GM12878 (cell line): ENCODE data around the gene LETM1. TPM values are rescaled to one million over a fixed set of nuclear protein-coding genes. Genes with fewer than 3 reads are reported as not detected.
A peak's percentile ranks its signal among the peaks of the same experiment; 100 is the strongest.

Source experiments
- ATAC-seq: fragments of 200-7000 bp; cut with Tn5 transposase; 3 replicates; pipeline ENCODE4 v1.9.1; 2020; ENCODE audit warnings: mild to moderate bottlenecking, moderate library complexity
- BruUV-seq: library from RNA; stranded (reverse); fragments of 400-500 nt; replicated peaks from 2 replicates; lab custom pipeline; 2021; lab: Mats Ljungman, UMichigan
- CTCF ChIA-PET: fragments of 300-600 bp; sonication (Branson Sonifier 250); formaldehyde crosslinking; extraction: SDS; loops from one replicate; lab custom pipeline; 2021; ENCODE audit warnings: inconsistent platforms; lab: Yijun Ruan, JAX
- POLR2A ChIA-PET: fragments of 350-600 bp; formaldehyde crosslinking; extraction: SDS; loops from one replicate; lab custom pipeline; 2021; ENCODE audit warnings: inconsistent platforms; lab: Charles Lee
- RAD21 ChIA-PET: fragments of 300-600 bp; sonication (Branson Sonifier 250); formaldehyde crosslinking; loops from one replicate; lab custom pipeline; 2023; ENCODE audit warnings: antibody characterized with exemption; ENCODE audit not compliant: unreplicated experiment; lab: Charles Lee
- SMC1A ChIA-PET: fragments of 300-600 bp; sonication (Branson Sonifier 250); formaldehyde crosslinking; loops from one replicate; lab custom pipeline; 2023; ENCODE audit not compliant: unreplicated experiment, uncharacterized antibody; lab: Charles Lee
- DNase-seq: peaks from one replicate; pipeline ENCODE4 v3.0.0-alpha.2; 2011; ENCODE audit warnings: low read depth, low spot score
- FAIRE-seq: peaks from 3 replicates; lab custom pipeline; 2011; peaks lifted over from hg19 to GRCh38; lab: Jason Lieb, UNC
- H2AFZ ChIP-seq: 2 replicates; pipeline ENCODE4 v1.6.0; 2011; ENCODE audit warnings: low read depth, low read length, control low read depth; ENCODE audit not compliant: control insufficient read depth
- H3K27ac ChIP-seq: 2 replicates; pipeline ENCODE4 v1.5.1; 2011; ENCODE audit warnings: control low read depth; ENCODE audit not compliant: control insufficient read depth, insufficient read depth
- H3K27me3 ChIP-seq, 2 experiments: replicated peaks in 1 of 2; 2 replicates each; pipeline versions ENCODE4 v1.6.0 to v1.6.1; 2011; ENCODE audit warnings: low read length in 1 of 2; ENCODE audit not compliant: control insufficient read depth in 2 of 2, insufficient read depth in 2 of 2
- H3K36me3 ChIP-seq, 2 experiments: 2 replicates each; pipeline ENCODE4 v1.5.1; 2011; ENCODE audit warnings: low read length in 1 of 2; ENCODE audit not compliant: control insufficient read depth in 2 of 2, insufficient read depth in 2 of 2
- H3K4me1 ChIP-seq: 2 replicates; pipeline ENCODE4 v1.6.1; 2011; ENCODE audit warnings: mild to moderate bottlenecking, low read length, moderate library complexity, mixed read lengths; ENCODE audit not compliant: control insufficient read depth, insufficient read depth
- H3K4me2 ChIP-seq: 2 replicates; pipeline ENCODE4 v1.6.0; 2011; ENCODE audit warnings: control low read depth; ENCODE audit not compliant: control insufficient read depth, insufficient read depth
- H3K4me3 ChIP-seq: fragments of 200-600 bp; sonication (generic); 2 replicates; pipeline ENCODE4 v1.5.1; 2016
- H3K79me2 ChIP-seq: 2 replicates; pipeline ENCODE4 v1.6.0; 2011; ENCODE audit warnings: low read length; ENCODE audit not compliant: control insufficient read depth, insufficient read depth
- H3K9ac ChIP-seq: 2 replicates; pipeline ENCODE4 v1.8.0; 2011; ENCODE audit warnings: low read length, control low read depth, mixed read lengths; ENCODE audit not compliant: control insufficient read depth, insufficient read depth
- H3K9me3 ChIP-seq: replicated peaks from 3 replicates; pipeline ENCODE4 v1.5.1; 2011; ENCODE audit warnings: mild to moderate bottlenecking, low read length; ENCODE audit not compliant: control insufficient read depth, insufficient read depth
- H4K20me1 ChIP-seq: 2 replicates; pipeline ENCODE4 v1.6.0; 2011; ENCODE audit not compliant: control insufficient read depth, insufficient read depth
- EP300 ChIP-seq, 2 experiments: fragments of 150-350 bp in 1 of 2; IDR thresholded peaks; 2 replicates each; pipeline ENCODE4 v1.6.1; 2011 to 2012; ENCODE audit warnings: low read depth in 2 of 2, low read length in 2 of 2, borderline replicate concordance in 1 of 2, improper control_type of control experiment in 1 of 2, inconsistent platforms in 1 of 2; ENCODE audit not compliant: control insufficient read depth in 1 of 2
- NFIC ChIP-seq: IDR thresholded peaks from 2 replicates; pipeline ENCODE4 v1.6.1; 2012; ENCODE audit warnings: low read depth, mild to moderate bottlenecking, inconsistent platforms, low read length, moderate library complexity
- NFYB ChIP-seq: IDR thresholded peaks from 2 replicates; pipeline ENCODE4 v1.6.1; 2011; ENCODE audit warnings: low read depth, mild to moderate bottlenecking, low read length, improper control_type of control experiment, moderate library complexity; ENCODE audit not compliant: insufficient read depth
- NRF1 ChIP-seq: conservative IDR thresholded peaks from 2 replicates; pipeline ENCODE4 v1.6.1; 2011; ENCODE audit warnings: mild to moderate bottlenecking, low read depth, low read length, improper control_type of control experiment
- RBBP5 ChIP-seq: fragments of 200-600 bp; sonication (generic); conservative IDR thresholded peaks from 2 replicates; pipeline ENCODE4 v1.6.1; 2016
- RELA ChIP-seq: fragments of 450-650 bp; IDR thresholded peaks from 2 replicates; pipeline ENCODE4 v1.8.0; 2014; ENCODE audit warnings: borderline replicate concordance; ENCODE audit not compliant: partially characterized antibody
- RELB ChIP-seq: fragments of 450-650 bp; IDR thresholded peaks from 2 replicates; pipeline ENCODE4 v1.6.1; 2017; ENCODE audit warnings: low read depth, mild to moderate bottlenecking, moderate library complexity
- SIN3A ChIP-seq: IDR thresholded peaks from 2 replicates; pipeline ENCODE4 v1.6.1; 2012; ENCODE audit warnings: low read depth, low read length, improper control_type of control experiment
- ZNF384 ChIP-seq: IDR thresholded peaks from 2 replicates; pipeline ENCODE4 v1.6.1; 2012; ENCODE audit warnings: low read depth, mild to moderate bottlenecking, low read length, improper control_type of control experiment, borderline replicate concordance
- WGBS: methylation state at CpG from one replicate; pipeline ENCODE4 v1.1.6; 2016; ENCODE audit warnings: low lambda C conversion rate; ENCODE audit not compliant: insufficient replicate concordance, insufficient coverage; ENCODE audit errors: missing lambda C conversion rate; 5-methylcytosine and 5-hydroxymethylcytosine counted together
- in situ Hi-C: fragments of 300-500 bp; cut with MboI; formaldehyde crosslinking; loops from 9 replicates; pipeline ENCODE4 v1.14.3; 2018; ENCODE audit warnings: mixed read lengths
- intact Hi-C: fragments of 100-400 bp; cut with micrococcal nuclease; formaldehyde crosslinking; loops from one replicate; pipeline ENCODE4 v1.14.2; 2022; ENCODE audit not compliant: unreplicated experiment
- polyA plus RNA-seq, 11 experiments: library from polyadenylated mRNA; depleted of rRNA in 4 of 11; unstranded in 6 of 11; stranded (reverse) in 5 of 11; fragments of >200 nt; fragmentation: Nextera tagmentation in 4 of 11; fragmentation: Illumina TruSeq in 1 of 11; extraction: Ambion mirVana in 4 of 11; extraction: Trizol in 1 of 11; gene quantifications; 1 replicate in 1 of 11; 2 replicates in 10 of 11; pipeline versions ENCODE4 v1.2.1 to v1.2.3, GENCODE V29; 2011 to 2016; ENCODE audit warnings: inconsistent platforms in 2 of 11, missing spikeins in 2 of 11, low read depth in 1 of 11
- total RNA-seq, 4 experiments: library from RNA; depleted of rRNA in 3 of 4; stranded (reverse); fragments of >200 nt in 3 of 4; fragmentation: Illumina TruSeq in 1 of 4; extraction: Trizol in 1 of 4; gene quantifications; 2 replicates each; pipeline versions ENCODE4 v1.2.1 to v1.2.3, GENCODE V29; 2013 to 2021
- TF ChIP-seq, protein P1 (sequence below): IDR thresholded peaks from 2 replicates; pipeline ENCODE4 v1.6.1; 2011; ENCODE audit warnings: mild to moderate bottlenecking, low read depth, low read length, moderate library complexity; ENCODE audit not compliant: insufficient replicate concordance
- TF ChIP-seq, protein P2 (sequence below): fragments of 450-650 bp; IDR thresholded peaks from 2 replicates; pipeline ENCODE4 v1.6.1; 2014; ENCODE audit warnings: mild to moderate bottlenecking
- TF ChIP-seq, protein P3 (sequence below): IDR thresholded peaks from 2 replicates; pipeline ENCODE4 v1.6.1; 2012; ENCODE audit warnings: low read depth, low read length, improper control_type of control experiment

LETM1 gene
- total and polyA plus RNA-seq, 10 of the 15 experiments (the other 5 are each of a cell fraction or from before 2014, with no cell fraction given), result 2.6 to 65.2 (median 30.2) TPM

DNA sequence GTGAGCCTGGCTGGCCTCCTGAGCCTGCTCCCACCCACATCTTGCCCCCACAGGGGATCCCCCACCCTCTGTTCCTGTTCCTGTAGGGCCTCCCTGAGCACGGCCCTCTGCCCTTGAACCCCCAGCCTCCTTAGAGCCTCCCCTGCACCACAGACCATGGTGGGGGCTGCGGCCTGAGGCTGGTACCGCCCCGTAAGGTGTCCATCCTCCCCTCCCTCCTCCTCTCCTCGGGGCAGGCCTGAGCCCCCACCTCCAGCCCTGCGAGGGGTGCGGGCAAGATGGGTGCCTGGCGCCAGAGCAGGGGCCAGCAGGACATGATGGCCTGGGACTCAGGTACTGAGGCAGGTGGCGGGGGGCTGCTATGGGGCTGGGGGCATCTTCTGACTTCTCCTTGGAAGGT, 91.3 kb downstream of the LETM1 start:
- ChIA-PET POLR2A (no interaction called here), CTCF (no interaction called here), RAD21 (no interaction called here)
- ATAC-seq (no peak), DNase-seq (no peak)
- Histone ChIP-seq H3K4me2 (no peak overlapping the region), H3K79me2 (no peaks in the 10 kb centered on the region), H3K9ac (no peak overlapping the region), H2AFZ (no peak overlapping the region), H3K9me3 (no peaks in the 10 kb centered on the region), H3K4me3 (no peak overlapping the region), H3K36me3 (no peaks in the 10 kb centered on the region), H3K27me3 (peaks cover 2 to 3% of the 10 kb centered on the region in 2 experiments; a peak in 1 of 4 replicates)
- BruUV-seq, result no TSS peak
- 46% methylated on average over 8 of the region's 9 CpGs for WGBS
- TF ChIP-seq ZNF384, result no peak
- TF ChIP-seq, all 136 proteins: peak for 0
- no peaks in the 10 kb centered on the region for H3K4me1 ChIP-seq
- H4K20me1 ChIP-seq, result no peaks in the 10 kb centered on the region
- in situ Hi-C loops, result no loop called here
- no peak for FAIRE-seq
- H3K27ac ChIP-seq, result no peak overlapping the region
- SMC1A ChIA-PET, result no interaction called here
- intact Hi-C loops, result no loop called here

- H3K4me1 ChIP-seq, result no peaks in the 10 kb centered on the region
- H3K79me2 ChIP-seq, result no peaks in the 10 kb centered on the region
- 16% methylated on average over 27 of the region's 36 CpGs for WGBS
- intact Hi-C loops (no loop called here), in situ Hi-C loops (no loop called here)
- ChIA-PET CTCF (no interaction called here), RAD21 (no interaction called here), POLR2A (no interaction called here), SMC1A (no interaction called here)
- no peaks in the 10 kb centered on the region for H3K36me3 ChIP-seq
- no TSS peak for BruUV-seq
- peaks cover 0 to 3% of the 10 kb centered on the region in 2 experiments; a peak in 1 of 4 replicates for H3K27me3 ChIP-seq
- TF ChIP-seq RBBP5 (no peak), SIN3A (no peak), RELA (no peak), NFYB (no peak), NFIC (no peak), NRF1 (no peak), RELB (no peak), EP300 (IDR thresholded peaks at IDR 0.05; ENCODE audit: borderline replicate concordance in 1 of 2, control insufficient read depth in 1 of 2, low read depth in 2 of 2, low read length in 2 of 2) (no peak)
- TF ChIP-seq, protein P1, sequence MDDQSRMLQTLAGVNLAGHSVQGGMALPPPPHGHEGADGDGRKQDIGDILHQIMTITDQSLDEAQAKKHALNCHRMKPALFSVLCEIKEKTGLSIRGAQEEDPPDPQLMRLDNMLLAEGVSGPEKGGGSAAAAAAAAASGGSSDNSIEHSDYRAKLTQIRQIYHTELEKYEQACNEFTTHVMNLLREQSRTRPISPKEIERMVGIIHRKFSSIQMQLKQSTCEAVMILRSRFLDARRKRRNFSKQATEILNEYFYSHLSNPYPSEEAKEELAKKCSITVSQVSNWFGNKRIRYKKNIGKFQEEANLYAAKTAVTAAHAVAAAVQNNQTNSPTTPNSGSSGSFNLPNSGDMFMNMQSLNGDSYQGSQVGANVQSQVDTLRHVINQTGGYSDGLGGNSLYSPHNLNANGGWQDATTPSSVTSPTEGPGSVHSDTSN, result no peak
- TF ChIP-seq, protein P2, sequence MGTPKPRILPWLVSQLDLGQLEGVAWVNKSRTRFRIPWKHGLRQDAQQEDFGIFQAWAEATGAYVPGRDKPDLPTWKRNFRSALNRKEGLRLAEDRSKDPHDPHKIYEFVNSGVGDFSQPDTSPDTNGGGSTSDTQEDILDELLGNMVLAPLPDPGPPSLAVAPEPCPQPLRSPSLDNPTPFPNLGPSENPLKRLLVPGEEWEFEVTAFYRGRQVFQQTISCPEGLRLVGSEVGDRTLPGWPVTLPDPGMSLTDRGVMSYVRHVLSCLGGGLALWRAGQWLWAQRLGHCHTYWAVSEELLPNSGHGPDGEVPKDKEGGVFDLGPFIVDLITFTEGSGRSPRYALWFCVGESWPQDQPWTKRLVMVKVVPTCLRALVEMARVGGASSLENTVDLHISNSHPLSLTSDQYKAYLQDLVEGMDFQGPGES, result no peak
- TF ChIP-seq, protein P3, sequence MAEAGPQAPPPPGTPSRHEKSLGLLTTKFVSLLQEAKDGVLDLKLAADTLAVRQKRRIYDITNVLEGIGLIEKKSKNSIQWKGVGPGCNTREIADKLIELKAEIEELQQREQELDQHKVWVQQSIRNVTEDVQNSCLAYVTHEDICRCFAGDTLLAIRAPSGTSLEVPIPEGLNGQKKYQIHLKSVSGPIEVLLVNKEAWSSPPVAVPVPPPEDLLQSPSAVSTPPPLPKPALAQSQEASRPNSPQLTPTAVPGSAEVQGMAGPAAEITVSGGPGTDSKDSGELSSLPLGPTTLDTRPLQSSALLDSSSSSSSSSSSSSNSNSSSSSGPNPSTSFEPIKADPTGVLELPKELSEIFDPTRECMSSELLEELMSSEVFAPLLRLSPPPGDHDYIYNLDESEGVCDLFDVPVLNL, result no peak
- DNase-seq (no peak), ATAC-seq (peak; percentile 34), FAIRE-seq (no peak)
- H3K4me2 ChIP-seq, result no peak overlapping the region
- no peaks in the 10 kb centered on the region for H4K20me1 ChIP-seq
- H3K4me3 ChIP-seq, result no peak overlapping the region
- no peak overlapping the region for H2AFZ ChIP-seq
- H3K9ac ChIP-seq, result no peak overlapping the region
- no peak overlapping the region for H3K27ac ChIP-seq
- H3K9me3 ChIP-seq, result no peaks in the 10 kb centered on the region
Measured at GRCh38 chr4:1763550-1764080, 92.3 kb downstream of the LETM1 start.
